Ishikawa (cell line): ENCODE results near the gene PLSCR3.

ENCODE experiments used
- EP300 ChIP-seq: IDR thresholded peaks from 2 replicates; pipeline ENCODE4 v1.6.1; 2012; ENCODE audit warnings: borderline replicate concordance
- REST ChIP-seq: IDR thresholded peaks from 2 replicates; pipeline ENCODE4 v1.6.1; 2012; ENCODE audit warnings: low read depth, mild to moderate bottlenecking
- TF ChIP-seq, protein P1 (sequence below): IDR thresholded peaks from 2 replicates; pipeline ENCODE4 v1.6.1; 2012

DNA sequence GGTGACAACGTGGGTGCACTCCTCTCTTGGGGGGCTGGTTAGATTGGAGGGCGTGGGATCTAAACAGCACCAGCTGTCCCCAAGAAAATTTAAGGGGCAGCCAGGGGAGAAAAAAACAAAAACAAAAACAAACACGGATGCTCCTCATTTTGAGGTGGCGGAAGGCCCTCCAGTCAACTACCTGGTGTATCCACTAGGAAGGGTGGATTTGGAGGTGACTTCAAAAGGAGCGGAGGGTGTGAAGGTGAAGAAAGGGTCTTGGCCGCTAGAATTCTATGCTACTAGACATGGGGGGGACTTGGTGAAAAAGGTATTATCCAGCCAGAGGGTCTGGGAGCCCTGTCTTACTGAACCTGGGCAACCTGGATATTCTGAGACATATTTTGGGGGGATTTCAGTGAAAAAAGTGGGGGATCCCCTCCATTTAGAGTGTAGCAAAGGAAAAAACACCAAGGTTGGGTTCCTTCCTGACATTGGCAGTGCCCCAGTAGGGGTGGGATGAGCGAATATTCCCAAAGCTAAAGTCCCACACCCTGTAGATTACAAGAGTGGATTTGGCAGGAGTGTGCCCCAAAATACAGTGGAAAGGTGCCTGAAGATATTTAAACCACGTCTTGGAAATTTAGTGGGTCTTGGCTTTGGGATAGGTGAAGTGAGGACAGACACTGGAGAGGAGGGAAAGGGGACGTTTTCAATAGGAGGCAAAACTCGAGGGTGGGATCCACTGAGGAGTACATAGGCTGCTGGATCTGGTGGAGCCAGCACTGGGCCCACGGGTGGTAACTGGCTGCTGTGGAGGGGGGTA, 44.5 kb upstream of the PLSCR3 start:
- TF ChIP-seq REST (no peak), EP300 (no peak)
- TF ChIP-seq, protein P1, sequence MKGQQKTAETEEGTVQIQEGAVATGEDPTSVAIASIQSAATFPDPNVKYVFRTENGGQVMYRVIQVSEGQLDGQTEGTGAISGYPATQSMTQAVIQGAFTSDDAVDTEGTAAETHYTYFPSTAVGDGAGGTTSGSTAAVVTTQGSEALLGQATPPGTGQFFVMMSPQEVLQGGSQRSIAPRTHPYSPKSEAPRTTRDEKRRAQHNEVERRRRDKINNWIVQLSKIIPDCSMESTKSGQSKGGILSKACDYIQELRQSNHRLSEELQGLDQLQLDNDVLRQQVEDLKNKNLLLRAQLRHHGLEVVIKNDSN = no peak
